Measurements from ENCODE around the gene YWHAE.
"Not testable (repeated sequence)": the region's sequence is repeated elsewhere in the genome, so short reads cannot be mapped to it uniquely, and the experiment has no call there.

YWHAE gene

DNA sequence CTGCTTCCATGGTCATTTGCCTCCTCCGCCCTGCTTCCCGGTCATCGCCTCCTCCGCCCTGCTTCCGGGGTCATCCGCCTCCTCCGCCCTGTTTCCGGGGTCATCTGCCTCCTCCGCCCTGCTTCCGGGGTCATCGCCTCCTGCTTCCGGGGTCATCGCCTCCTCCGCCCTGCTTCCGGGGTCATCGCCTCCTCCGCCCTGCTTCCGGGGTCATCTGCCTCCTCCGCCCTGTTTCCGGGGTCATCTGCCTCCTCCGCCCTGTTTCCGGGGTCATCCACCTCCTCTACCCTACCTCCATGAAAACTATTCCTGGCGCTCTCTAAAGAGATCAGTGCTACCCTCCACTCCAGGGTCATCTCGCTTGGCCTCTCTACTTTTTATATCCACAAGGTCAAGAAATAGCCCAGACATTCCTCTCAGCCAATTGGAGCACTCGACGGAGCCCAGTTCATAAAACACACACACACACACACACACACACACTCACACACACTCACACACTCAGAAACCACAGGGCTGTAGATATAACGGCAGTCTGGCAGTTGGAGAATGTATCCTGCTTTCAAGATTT lies 75.7 kb downstream of the YWHAE start:
- DNase-seq: no peak

- DNase-seq: no peak
Observed at GRCh38 chr17:1323336-1323735, 76.7 kb downstream of the YWHAE start.

DNA sequence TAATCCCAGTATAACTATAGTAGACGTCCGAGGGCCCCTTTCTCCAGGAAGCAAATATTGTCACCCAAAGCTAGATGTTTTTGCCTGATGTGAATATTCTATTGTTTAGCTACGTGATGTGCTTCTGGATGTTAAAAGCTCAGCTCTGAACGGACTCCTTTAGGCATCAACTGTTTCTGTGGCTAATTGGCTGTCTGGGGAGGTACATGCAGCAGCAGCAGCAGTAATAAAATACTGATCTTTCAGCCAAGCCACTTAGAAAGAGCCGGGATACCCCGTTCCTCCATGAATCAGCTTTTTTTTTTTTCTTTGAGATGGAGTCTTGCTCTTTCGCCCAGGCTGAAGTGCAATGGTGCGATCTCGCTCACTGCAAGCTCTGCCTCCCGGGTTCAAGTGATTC lies 77.5 kb downstream of the YWHAE start:
- DNase-seq: no peak

GRCh38 chr17:1322014-1322428 lies 78.0 kb downstream of the YWHAE start:
- no peak for DNase-seq

GRCh38 chr17:1315891-1316403 lies 84.1 kb downstream of the YWHAE start:
- DNase-seq: no peak

DNA sequence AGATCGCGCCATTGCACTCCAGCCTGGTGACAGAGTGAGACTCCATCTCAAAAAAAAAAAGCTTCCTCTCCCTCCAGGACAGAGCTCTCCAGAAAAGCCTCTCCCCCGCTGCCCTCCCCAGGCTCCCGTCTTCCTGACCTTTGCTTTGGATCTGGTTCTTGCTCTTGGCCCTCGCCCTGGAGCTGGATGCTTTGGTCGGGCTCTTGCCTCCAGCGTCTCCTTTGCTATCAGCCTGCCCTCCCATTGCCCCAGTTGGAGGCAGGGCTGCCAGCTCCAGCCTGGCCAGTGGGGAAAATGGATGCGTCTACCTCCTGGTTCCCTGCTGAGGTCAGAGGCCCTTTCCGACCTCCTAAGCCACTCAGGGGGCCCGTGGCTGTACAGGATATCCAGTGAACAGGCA lies 84.6 kb downstream of the YWHAE start:
- no peak for DNase-seq

DNA sequence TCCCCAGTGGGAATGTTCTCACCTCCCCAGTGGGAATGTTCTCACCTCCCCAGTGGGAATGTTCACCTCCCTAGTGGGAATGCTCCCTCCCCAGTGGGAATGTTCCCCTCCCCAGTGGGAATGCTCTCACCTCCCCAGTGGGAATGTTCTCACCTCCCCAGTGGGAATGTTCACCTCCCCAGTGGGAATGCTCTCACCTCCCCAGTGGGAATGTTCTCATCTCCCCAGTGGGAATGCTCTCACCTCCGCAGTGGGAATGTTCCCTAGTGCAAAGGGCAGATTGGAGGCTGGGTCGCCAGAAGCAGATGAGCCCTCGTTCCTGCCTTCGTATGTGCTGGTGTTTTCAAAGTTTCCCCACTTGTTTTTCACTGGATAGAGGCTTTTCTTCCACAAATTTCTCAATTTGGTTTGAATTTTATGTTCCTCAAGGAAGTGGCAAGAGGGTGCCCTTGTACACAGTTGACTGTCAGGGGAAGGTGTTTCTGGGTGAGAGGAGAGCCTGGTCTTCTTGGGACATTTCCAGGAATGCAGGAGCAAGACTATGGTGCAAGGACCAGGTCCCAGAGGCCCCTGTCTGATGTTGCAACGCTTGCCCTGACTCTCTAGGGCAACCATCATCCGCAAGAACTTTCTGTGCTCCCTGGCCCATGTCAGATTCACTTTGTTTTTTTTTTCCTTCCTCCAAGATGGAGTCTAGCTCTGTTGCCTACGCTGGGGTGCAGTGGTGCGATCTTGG lies 86.6 kb downstream of the YWHAE start:
- no peak for DNase-seq

- peak; percentile 10 for DNase-seq
Observed at GRCh38 chr17:1312261-1312870, 87.7 kb downstream of the YWHAE start.

DNA sequence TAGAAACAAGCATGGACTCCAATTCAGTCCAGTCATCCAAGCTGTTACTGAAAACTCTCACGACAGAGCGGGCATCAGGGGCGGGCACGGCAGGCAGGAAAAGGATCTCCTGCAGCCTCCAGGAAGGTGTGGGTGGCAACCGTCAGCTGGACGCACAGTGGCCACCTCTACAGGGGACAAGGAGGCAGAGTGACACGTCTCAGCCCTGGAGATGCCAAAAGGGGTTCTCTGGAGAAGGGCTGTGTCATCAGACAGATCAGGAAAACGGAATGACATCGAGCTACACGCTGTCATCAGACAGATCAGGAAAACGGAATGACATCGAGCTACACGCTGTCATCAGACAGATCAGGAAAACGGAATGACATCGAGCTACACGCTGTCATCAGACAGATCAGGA lies 92.2 kb downstream of the YWHAE start:
- DNase-seq: not testable (repeated sequence)

- no peak for DNase-seq
Observed at GRCh38 chr17:1304962-1305563, 95.0 kb downstream of the YWHAE start.

- DNase-seq: no peak
Observed at GRCh38 chr17:1304522-1304921, 95.5 kb downstream of the YWHAE start.

DNA sequence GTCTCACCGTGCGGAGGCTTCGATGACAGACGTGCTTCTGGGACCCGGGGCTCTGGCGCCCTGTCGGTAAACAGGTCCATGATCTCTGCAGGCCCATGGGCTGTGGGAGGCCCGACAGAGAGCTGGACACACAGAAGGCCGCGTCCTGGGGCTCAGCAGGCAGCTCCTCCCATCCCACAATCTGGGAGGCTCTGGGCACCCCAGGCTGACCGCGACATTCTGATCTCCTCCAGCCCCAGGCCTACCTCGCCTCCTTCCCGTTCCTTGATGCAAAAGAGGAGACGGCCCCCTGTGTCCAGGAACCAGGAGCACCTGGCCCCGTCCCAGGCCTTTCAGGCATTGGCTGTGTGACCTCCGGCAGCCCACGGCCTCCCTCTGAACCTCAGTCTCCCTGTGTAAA lies 97.3 kb downstream of the YWHAE start:
- DNase-seq: no peak

DNA sequence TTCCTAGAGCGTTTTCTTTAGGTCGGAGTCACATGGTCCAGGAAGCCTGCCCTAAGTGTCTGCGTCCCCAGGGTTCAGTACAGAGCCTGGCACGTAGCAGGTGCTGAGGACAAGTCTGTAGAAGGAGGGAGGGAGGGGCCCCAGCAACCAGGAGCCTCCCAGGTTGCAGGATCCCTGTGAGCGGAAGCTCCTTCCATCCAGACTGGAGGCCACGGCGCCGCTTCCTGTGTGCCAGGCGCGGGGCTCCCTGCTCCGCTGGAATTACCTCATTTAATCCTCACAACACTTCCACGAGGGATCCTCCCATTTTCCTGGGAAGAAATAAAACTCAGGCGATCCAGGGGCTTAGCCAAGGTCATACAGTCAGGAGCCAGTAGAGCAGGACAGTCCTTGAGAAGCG lies 98.5 kb downstream of the YWHAE start:
- DNase-seq: no peak

DNA sequence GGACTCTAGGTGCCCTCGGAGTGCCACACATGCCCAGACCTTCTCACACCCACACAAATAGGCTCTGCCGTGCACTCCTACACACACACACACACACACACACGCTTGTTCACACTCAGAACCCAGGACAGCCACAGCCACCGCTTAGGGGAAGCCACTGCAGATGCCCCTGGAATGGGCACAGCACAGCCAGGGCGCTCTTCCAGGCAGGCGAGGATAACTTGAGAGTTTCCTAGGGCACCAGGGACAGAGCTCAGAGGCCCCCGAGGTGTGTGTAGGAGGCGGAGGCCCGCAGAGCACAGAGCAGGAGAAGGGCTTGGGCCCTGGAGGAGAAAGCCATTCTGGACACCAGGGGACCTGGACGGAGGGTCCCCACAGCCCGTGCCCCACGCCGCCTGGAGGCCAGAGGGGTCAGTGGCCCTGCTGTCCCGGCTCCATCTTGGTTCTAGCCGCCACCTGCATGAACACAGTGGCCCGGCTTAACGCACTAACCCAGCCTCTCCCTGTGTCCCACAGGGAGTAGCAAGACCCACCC lies 99.6 kb downstream of the YWHAE start:
- DNase-seq: no peak

DNA sequence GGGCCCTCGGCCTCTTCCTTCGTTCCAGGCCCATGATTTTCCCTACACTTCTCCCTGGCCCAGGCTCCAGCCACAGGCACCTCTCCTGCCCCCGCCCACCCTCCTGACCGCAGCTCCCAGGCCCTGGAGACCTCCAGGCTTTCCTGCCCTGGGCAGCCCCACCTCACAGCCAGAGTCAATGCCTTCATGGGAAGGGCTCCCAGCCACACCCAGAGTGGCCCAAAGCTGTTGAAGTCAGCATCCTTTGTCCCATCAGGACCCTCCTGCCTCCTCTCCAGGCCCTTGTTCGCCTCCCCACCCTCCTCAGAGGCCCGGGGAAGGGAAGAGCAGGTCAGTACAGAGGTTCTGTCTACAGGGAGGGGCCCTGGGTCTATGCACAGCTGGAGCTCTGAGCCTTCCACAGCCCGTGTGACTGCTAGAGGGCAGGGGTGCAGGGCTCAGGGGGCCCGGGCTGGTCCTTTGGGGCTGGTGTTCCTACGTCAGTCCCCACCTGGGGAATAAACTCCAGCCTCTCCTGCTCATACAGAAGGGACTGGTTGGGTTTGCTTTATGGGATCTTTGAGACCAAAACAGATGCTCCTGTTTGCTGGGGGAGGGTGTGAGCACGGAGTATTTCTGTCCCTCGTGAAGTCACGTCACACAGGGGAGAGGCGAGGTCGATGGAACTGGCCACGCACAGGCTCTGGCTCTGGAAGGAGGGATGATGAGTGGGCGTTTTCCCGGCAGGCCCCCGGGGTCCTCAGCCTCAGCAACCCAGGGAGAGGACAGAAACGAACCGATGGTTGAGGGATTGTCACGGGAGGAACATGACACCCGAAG lies 100.3 kb downstream of the YWHAE start:
- DNase-seq: no peak

DNA sequence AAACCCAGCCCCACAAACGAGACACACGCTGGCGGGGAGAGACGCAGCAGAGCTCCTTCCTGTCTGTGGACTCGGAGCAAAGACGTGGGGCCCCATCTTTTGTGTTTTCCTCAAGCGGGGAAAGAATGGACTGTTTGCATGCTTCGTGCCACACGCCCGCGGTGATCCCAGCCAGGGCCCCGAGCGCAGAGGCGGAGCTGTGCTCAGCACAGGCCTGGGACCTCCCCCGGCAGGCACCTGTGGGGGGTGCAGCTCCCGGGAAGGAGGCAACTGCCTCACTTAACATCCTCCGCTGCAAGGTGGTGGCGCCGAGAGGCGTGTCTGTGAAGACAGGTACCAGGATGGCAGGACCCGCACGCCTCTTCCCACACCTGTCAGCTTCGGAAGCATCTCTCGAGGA lies 101.4 kb downstream of the YWHAE start:
- DNase-seq: no peak
